ENCODE results near the gene ZFP3.
"Not testable (repeated sequence)": the region's sequence is repeated elsewhere in the genome, so short reads cannot be mapped to it uniquely, and the experiment has no call there.

DNA sequence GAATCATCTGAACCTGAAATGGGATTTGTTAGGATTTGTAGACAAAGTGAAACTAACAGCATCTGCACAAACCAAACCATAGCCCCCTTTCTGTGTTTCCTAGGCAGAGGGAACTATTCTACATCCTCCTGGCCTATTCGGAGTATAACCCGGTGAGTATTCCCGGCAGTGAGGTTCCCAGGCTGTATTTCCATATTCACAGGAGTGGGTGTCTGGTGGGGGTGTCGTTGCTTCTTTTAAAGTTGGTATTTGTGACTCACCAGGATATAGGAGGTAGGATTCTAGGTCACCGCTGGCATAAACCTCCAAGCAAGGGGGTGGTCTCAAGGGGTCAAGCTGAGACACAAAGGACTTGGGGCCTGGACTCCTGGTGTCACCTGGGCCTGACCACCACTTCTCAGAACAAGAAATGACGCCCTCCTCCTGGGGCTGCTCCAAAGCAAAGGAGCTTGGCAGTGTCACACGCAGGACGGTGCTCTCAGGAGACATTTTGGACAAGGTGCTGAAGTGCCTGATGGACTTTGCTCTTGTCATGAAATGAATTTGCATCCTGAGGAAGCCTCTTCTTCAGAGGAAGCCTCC, 57.0 kb downstream of the ZFP3 start:
- TF ChIP-seq, protein P1, sequence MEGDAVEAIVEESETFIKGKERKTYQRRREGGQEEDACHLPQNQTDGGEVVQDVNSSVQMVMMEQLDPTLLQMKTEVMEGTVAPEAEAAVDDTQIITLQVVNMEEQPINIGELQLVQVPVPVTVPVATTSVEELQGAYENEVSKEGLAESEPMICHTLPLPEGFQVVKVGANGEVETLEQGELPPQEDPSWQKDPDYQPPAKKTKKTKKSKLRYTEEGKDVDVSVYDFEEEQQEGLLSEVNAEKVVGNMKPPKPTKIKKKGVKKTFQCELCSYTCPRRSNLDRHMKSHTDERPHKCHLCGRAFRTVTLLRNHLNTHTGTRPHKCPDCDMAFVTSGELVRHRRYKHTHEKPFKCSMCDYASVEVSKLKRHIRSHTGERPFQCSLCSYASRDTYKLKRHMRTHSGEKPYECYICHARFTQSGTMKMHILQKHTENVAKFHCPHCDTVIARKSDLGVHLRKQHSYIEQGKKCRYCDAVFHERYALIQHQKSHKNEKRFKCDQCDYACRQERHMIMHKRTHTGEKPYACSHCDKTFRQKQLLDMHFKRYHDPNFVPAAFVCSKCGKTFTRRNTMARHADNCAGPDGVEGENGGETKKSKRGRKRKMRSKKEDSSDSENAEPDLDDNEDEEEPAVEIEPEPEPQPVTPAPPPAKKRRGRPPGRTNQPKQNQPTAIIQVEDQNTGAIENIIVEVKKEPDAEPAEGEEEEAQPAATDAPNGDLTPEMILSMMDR (conservative IDR thresholded peaks at IDR 0.05 in 1 of 2, IDR thresholded peaks at IDR 0.05 in 1 of 2; ENCODE audit: low read depth in 1 of 2, low read length in 2 of 2), result not testable (repeated sequence)
- not testable (repeated sequence) for TF ChIP-seq EZH2 (IDR thresholded peaks at IDR 0.05; ENCODE audit: low read length, missing control alignments)
